Endothelial cell of hepatic sinusoid (primary cell): ENCODE results near the gene F2RL3.

Experiments
- in situ Hi-C: cut with HindIII; loops from 2 replicates; pipeline ENCODE4 v1.10.0; 2017; ENCODE audit warnings: low sequenced_read_pairs

The F2RL3 gene

DNA sequence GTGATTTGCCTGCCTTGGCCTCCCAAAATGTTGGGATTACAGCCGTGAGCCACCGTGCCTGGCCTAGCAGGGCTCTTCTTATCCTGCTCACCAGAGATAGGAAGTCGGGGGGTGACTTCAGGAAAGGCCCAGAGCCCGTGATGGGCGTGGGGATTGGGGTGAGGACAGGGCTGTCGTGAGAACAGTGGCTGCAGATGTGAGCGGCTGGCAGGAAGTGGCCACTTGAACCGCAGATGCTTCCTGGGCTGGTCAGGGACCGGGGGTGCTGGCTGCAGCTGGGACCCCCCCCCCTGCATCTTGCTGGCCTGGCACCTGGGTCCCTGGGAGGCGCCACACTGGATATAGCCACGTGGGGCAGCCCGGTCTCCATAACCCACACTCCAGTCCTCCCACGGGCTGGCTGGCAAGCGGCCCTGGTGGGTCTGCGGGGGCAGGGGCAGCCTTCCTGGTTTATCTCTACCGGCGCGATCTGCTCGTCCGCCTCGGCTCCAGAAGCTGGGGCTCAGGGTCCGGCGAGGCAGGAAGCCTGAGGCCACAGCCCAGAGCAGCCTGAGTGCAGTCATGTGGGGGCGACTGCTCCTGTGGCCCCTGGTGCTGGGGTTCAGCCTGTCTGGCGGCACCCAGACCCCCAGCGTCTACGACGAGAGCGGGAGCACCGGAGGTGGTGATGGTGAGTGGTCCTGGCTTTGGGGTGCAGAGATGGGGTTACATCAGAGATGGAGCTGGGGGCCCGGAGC, at the start of gene F2RL3:
TSS of gene F2RL3 (plus strand) at position 371 of the 737 bp plus-strand sequence. CDS start at position 562, 191 bp downstream.
- in situ Hi-C loops: no loop called here

- in situ Hi-C loops: no loop called here
Observed at GRCh38 chr19:16841391-16841926, 47.3 kb upstream of the F2RL3 start.

DNA sequence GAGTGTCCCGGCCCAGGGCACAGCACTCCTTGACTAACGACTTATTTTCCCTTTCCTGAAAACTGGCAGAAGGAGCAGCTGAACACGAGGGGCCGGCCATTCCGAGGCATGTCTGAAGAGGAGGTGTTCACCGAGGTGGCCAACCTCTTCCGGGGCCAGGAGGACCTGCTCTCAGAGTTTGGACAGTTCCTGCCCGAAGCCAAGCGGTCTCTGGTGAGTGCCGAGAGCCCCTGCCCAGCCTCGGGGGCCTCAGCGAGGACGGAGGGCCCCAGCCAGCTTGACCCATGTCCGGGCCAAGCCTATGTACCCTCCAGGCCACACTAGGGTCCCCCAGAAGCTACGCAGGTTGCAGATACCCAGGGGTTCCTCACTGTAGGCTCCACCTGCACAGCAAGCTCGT, 41.9 kb upstream of the F2RL3 start:
- in situ Hi-C loops: no loop called here

- in situ Hi-C loops: no loop called here
Observed at GRCh38 chr19:16847430-16847829, 41.4 kb upstream of the F2RL3 start.

DNA sequence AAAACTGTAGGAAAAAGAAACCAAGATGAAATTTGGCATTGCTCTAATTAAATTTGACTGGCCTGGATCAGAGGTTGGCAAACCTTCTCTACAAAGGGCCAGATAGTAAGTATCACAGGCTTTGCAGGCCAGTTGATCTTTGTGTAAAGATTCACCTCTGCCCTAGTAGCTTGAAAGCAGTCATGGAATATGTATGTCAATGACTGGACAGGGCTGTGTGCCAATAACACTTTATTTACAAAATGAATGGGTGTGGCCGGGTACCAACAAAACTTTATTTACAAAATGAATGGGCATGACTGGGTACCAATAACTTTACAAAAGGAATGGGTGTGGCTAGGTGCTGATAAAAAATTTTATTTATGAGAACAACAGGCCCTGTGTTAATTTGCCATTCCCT, 39.6 kb upstream of the F2RL3 start:
- in situ Hi-C loops: no loop called here

DNA sequence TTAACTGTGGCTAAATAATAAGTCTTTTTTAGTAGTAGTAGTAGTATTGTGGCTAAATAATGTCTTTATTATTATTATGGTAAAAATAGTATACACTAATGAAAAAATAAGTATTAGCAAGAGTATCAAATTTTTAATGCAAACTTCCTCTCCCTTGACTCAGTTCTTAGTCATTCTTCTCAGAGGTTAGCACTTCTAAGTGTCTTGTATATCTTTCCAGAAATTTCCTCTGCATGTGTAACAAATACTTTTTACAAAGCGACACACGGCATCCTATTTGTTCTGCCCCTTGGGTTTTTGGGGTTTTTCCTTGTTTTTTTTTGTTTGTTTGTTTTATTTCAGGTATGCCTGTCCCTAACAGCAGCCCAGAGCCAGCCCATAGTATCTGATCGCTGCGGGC, 38.7 kb upstream of the F2RL3 start:
- in situ Hi-C loops: no loop called here

- in situ Hi-C loops: no loop called here
Observed at GRCh38 chr19:16851031-16851712, 37.6 kb upstream of the F2RL3 start.

GRCh38 chr19:16853066-16853465, 35.7 kb upstream of the F2RL3 start:
- in situ Hi-C loops: no loop called here

DNA sequence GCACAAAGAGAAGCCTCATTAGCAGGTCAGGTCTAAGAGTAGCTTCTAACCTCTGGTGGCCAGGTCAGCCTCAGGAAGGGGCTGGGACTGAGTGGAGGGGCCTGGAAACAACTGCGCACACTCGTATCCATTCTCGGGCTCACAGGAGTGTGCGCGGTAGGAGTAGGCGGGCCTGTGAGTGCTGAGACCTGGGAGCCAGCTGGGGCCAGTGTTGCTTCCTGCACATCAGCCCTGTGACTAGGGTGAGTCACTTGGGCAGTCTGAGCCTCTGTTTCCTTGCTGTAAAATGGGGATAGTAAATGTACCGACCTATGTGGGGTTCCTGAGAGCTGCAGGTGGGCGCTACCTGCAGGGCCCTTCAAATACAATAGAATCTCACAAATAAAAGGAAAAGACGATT, 32.7 kb upstream of the F2RL3 start:
- in situ Hi-C loops: no loop called here

- in situ Hi-C loops: loop anchor here (10.0 kb wide), 1 partner anchor 125 kb away; no protein-coding TSS in a partner anchor
Observed at GRCh38 chr19:16859626-16860025, 29.2 kb upstream of the F2RL3 start.

DNA sequence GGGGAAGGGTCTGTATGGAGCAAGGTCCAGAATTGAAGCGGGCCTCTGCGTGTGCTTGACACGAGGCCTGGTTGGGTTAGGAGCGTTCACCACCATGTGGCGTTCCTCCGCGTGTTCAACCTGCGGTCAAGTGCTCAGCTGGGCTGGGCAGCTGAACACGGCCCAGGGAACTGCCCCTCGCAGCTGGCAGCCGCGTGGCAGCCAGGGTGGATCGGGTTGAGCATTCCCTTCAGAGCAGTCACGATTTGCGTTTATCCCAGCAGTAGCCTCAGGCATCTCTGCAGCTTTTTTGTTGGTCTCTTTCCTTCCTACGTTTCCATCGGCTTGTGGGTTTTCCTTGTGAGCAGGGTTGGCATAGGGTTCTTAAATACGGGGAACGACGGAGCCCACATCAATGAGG, 28.7 kb upstream of the F2RL3 start:
- in situ Hi-C loops: loop anchor here (10.0 kb wide), 1 partner anchor 125 kb away; no protein-coding TSS in a partner anchor

- in situ Hi-C loops: loop anchor here (10.0 kb wide), 1 partner anchor 126 kb away; no protein-coding TSS in a partner anchor
Observed at GRCh38 chr19:16861011-16861410, 27.8 kb upstream of the F2RL3 start.

DNA sequence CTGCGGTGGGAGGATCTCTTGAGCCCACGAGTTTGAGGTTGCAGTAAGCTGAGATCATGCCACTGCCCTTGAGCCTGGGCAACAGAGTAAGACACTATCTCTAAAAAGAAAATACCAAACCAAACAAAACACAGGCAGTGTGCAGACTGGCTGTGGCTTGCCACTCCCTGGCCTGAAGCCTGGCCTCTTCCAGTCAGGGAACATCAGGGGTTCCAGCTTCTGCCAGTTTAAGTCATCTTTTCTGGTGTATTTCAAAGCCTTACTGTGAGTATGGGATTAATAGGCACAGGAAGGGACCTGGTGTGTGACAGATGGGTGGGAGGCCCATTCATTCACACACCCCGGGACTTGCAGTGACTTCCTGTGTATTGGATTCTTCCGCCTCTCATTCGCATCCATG, 27.0 kb upstream of the F2RL3 start:
- in situ Hi-C loops: loop anchor here (10.0 kb wide), 1 partner anchor 127 kb away; no protein-coding TSS in a partner anchor

- in situ Hi-C loops: loop anchor here (10.0 kb wide), 1 partner anchor 128 kb away; no protein-coding TSS in a partner anchor
Observed at GRCh38 chr19:16862826-16863415, 25.9 kb upstream of the F2RL3 start.

- in situ Hi-C loops: loop anchor here (10.0 kb wide), 1 partner anchor 132 kb away; no protein-coding TSS in a partner anchor
Observed at GRCh38 chr19:16867211-16867610, 21.6 kb upstream of the F2RL3 start.

DNA sequence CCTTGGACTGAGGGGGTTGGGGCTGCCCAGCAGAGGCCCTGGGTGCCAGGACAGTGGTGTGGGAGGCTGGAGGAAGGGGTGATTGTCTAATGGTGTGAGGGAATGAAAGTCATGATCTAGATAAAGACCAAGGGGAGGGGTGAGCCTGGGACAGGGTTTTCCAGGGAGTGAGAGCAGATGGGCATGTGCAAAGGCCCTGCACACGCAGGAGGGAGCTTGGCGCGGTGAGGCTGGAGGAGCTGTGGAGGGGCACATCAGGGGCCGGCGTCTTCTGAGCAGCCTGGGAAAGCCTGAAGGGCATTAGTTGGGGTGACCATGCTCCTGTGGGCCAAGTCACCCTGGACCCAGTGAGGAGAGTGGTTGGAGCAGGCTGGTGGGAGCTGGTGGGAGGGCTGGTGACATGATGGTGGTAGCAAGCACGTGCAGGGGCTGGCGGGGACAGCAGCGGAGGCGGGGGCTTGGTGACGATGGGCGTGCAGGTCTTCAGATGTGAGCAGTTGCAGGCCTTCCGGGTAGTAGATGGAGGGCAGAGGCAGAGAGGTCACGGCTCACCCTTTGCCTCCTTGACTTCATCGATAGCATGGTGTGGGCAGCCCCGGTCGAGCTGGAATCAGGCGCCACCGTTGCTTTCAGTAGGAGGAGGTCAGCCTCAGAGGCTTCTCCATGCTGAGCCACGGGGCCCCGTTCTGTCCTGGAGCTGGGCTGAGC, 20.2 kb upstream of the F2RL3 start:
- in situ Hi-C loops: loop anchor here (10.0 kb wide), 1 partner anchor 134 kb away; no protein-coding TSS in a partner anchor

- in situ Hi-C loops: loop anchor here (10.0 kb wide), 1 partner anchor 135 kb away; no protein-coding TSS in a partner anchor
Observed at GRCh38 chr19:16869331-16869972, 19.3 kb upstream of the F2RL3 start.

- in situ Hi-C loops: no loop called here
Observed at GRCh38 chr19:16871871-16872270, 16.9 kb upstream of the F2RL3 start.

- in situ Hi-C loops: no loop called here
Observed at GRCh38 chr19:16872728-16873127, 16.1 kb upstream of the F2RL3 start.

DNA sequence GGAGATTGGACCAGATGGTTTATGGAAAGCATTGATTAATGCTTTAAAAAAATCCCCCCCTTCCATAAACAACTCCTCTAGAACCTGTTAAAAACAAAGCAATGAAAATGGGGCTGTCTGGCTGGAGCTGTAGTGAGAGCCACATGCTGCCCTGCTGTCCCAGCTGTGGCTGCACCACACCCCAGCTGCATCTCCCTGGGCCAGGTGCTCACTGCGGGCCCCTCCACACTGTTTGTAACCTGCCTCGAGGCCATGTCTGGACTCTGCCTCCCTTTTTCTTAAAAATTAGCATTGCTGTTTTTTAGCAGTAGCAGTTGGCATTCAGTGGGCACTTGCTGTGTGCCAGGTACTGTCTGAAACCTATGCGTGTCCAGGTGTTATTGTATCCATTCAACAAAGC, 15.2 kb upstream of the F2RL3 start:
- in situ Hi-C loops: no loop called here
